B cell (primary cell): ENCODE measurements around the gene MSH4. TPM values are rescaled to one million over a fixed set of nuclear protein-coding genes. Genes with fewer than 3 reads are reported as not detected.

ENCODE experiments used
- ATAC-seq: fragments of 200-7000 bp; cut with Tn5 transposase; one replicate; pipeline ENCODE4 v1.10.0; 2021; ENCODE audit warnings: low read depth, mild to moderate bottlenecking, moderate number of reproducible peaks, moderate library complexity
- CTCF ChIA-PET: fragments of 350-600 bp; sonication (Branson Sonifier 250); formaldehyde crosslinking; loops from one replicate; lab custom pipeline; 2021; ENCODE audit warnings: antibody characterized with exemption, inconsistent platforms; lab: Charles Lee
- POLR2A ChIA-PET: fragments of 350-600 bp; sonication (Branson Sonifier 250); formaldehyde crosslinking; loops from one replicate; lab custom pipeline; 2021; ENCODE audit warnings: antibody characterized with exemption; lab: Charles Lee
- DNase-seq: peaks from one replicate; pipeline ENCODE4 v3.0.0; 2013
- H2AFZ ChIP-seq: 2 replicates; pipeline ENCODE4 v1.6.1; 2012; ENCODE audit warnings: mild to moderate bottlenecking, low read depth, low read length; ENCODE audit not compliant: insufficient read depth, poor library complexity, severe bottlenecking
- H3K27ac ChIP-seq, 2 donors: 1 replicate in 1 of 2; 2 replicates in 1 of 2; pipeline ENCODE4 v1.5.1; 2012 to 2013; ENCODE audit warnings: low read length in 2 of 2, mild to moderate bottlenecking in 2 of 2, moderate library complexity in 1 of 2
- H3K27me3 ChIP-seq, 4 experiments: fragments of 200-600 bp in 1 of 4; sonication (generic) in 1 of 4; replicated peaks in 1 of 4; 1 replicate in 2 of 4; 2 replicates in 2 of 4; pipeline versions ENCODE4 v1.6.1 to v1.7.0; 2013 to 2016; ENCODE audit warnings: low read length in 3 of 4, mild to moderate bottlenecking in 2 of 4, mixed read lengths in 1 of 4, moderate library complexity in 1 of 4; ENCODE audit not compliant: insufficient read depth in 4 of 4, control insufficient read depth in 3 of 4; ENCODE audit errors: control extremely low read depth in 1 of 4
- H3K36me3 ChIP-seq, 2 experiments: replicated peaks in 1 of 2; 1 replicate in 1 of 2; 2 replicates in 1 of 2; pipeline versions ENCODE4 v1.6.1 to v1.7.1; 2013; ENCODE audit warnings: low read length in 1 of 2; ENCODE audit not compliant: insufficient read depth in 2 of 2, control insufficient read depth in 1 of 2; ENCODE audit errors: control extremely low read depth in 1 of 2, extremely low read depth in 1 of 2
- H3K4me1 ChIP-seq, 2 donors: fragments of 200-600 bp in 1 of 2; sonication (generic) in 1 of 2; 1 replicate in 1 of 2; 2 replicates in 1 of 2; pipeline versions ENCODE4 v1.5.1 to v1.6.1; 2013 to 2017; ENCODE audit warnings: low read length in 2 of 2; ENCODE audit not compliant: control insufficient read depth in 2 of 2, insufficient read depth in 2 of 2
- H3K4me2 ChIP-seq: replicated peaks from 2 replicates; pipeline ENCODE3; 2012; ENCODE audit warnings: mild to moderate bottlenecking, low read depth, low read length; ENCODE audit not compliant: poor library complexity, severe bottlenecking
- H3K4me3 ChIP-seq, 5 experiments: fragments of 200-600 bp in 1 of 5; sonication (generic) in 1 of 5; 1 replicate in 3 of 5; 2 replicates in 2 of 5; pipeline versions ENCODE4 v1.5.1 to v1.7.0; 2011 to 2016; ENCODE audit warnings: low read length in 4 of 5, mild to moderate bottlenecking in 4 of 5, low read depth in 2 of 5, control low read depth in 1 of 5, moderate library complexity in 1 of 5; ENCODE audit not compliant: insufficient read depth in 1 of 5; ENCODE audit errors: control extremely low read depth in 1 of 5, extremely low read depth in 1 of 5
- H3K79me2 ChIP-seq: fragments of 200-600 bp; sonication (generic); one replicate; pipeline ENCODE4 v1.6.0; 2016; ENCODE audit warnings: low read length; ENCODE audit not compliant: control insufficient read depth, insufficient read depth
- H3K9ac ChIP-seq: fragments of 200-600 bp; sonication (generic); 2 replicates; pipeline ENCODE4 v1.6.1; 2017; ENCODE audit warnings: mild to moderate bottlenecking, low read length, moderate library complexity
- H3K9me3 ChIP-seq, 3 donors: one replicate each; pipeline versions ENCODE4 v1.6.1 to v1.7.1; 2013; ENCODE audit warnings: low read length in 2 of 3; ENCODE audit not compliant: control insufficient read depth in 2 of 3, insufficient read depth in 1 of 3; ENCODE audit errors: control extremely low read depth in 1 of 3
- H4K20me1 ChIP-seq: 2 replicates; pipeline ENCODE4 v1.6.0; 2012; ENCODE audit warnings: mild to moderate bottlenecking, low read length; ENCODE audit not compliant: insufficient read depth, control insufficient read depth, poor library complexity, severe bottlenecking
- H3K27ac Mint-ChIP-seq: one replicate; pipeline ENCODE4 v1.8.0; 2021; ENCODE audit warnings: mixed read lengths
- H3K27me3 Mint-ChIP-seq: one replicate; pipeline ENCODE4 v1.8.0; 2021; ENCODE audit warnings: mixed read lengths
- H3K4me1 Mint-ChIP-seq: one replicate; pipeline ENCODE4 v1.8.0; 2021; ENCODE audit warnings: mixed read lengths
- H3K4me3 Mint-ChIP-seq: one replicate; pipeline ENCODE4 v1.8.0; 2021; ENCODE audit warnings: mixed read lengths
- H3K9me3 Mint-ChIP-seq: one replicate; pipeline ENCODE4 v1.8.0; 2022; ENCODE audit warnings: mixed read lengths; ENCODE audit not compliant: insufficient read depth
- CTCF ChIP-seq: fragments of 200-600 bp; IDR thresholded peaks from one replicate; pipeline ENCODE4 v1.8.0; 2022; ENCODE audit warnings: antibody characterized with exemption, mild to moderate bottlenecking
- EZH2 ChIP-seq: IDR thresholded peaks from 2 replicates; pipeline ENCODE4 v1.6.1; 2012; ENCODE audit warnings: borderline replicate concordance, low read depth, mild to moderate bottlenecking, moderate library complexity, low read length; ENCODE audit not compliant: insufficient read depth, poor library complexity, severe bottlenecking
- WGBS: methylation state at CpG from one replicate; pipeline ENCODE4 v1.1.5; 2013; ENCODE audit warnings: missing lambda C conversion rate; ENCODE audit not compliant: insufficient coverage; 5-methylcytosine and 5-hydroxymethylcytosine counted together
- intact Hi-C: fragments of 100-400 bp; cut with micrococcal nuclease; formaldehyde crosslinking; loops from one replicate; pipeline ENCODE4 v1.10.0; 2022
- polyA plus RNA-seq: library from polyadenylated mRNA; depleted of rRNA; stranded (reverse); fragments of >200 nt; gene quantifications from 2 replicates; pipeline ENCODE4 v1.2.3, GENCODE V29; 2012
- total RNA-seq, 2 donors: library from RNA; stranded (reverse); fragments of 120-200 nt in 1 of 2; gene quantifications; 1 replicate in 1 of 2; 2 replicates in 1 of 2; pipeline versions ENCODE4 v1.2.3 to v1.2.4, GENCODE V29; 2013 to 2022

Gene MSH4
- total and polyA plus RNA-seq, 2 donors (not counting 1 experiment from before 2014, with no cell fraction given): 0.19 to 1.7 TPM

GRCh38 chr1:75764057-75764655 is 32.5 kb upstream of the MSH4 start:
- DNase-seq: no peak
- no peaks in the 10 kb centered on the region for H3K9me3 Mint-ChIP-seq
- 67% methylated on average over 1 of the region's 1 CpG for whole genome bisulfite sequencing
- no peak for ATAC-seq
- Histone ChIP-seq H3K4me3 (no peak overlapping the region), H3K4me1 (no peaks in the 10 kb centered on the region), H3K79me2 (no peaks in the 10 kb centered on the region), H3K9me3 (no peaks in the 10 kb centered on the region), H3K4me2 (no peak overlapping the region), H3K9ac (no peak overlapping the region), H3K27ac (no peak overlapping the region), H3K36me3 (peaks cover 0 to 3% of the 10 kb centered on the region in 2 experiments), H3K27me3 (no peaks in the 10 kb centered on the region), H2AFZ (no peak overlapping the region), H4K20me1 (no peaks in the 10 kb centered on the region)
- H3K4me1 Mint-ChIP-seq: no peaks in the 10 kb centered on the region
- H3K27ac Mint-ChIP-seq: no peak overlapping the region
- intact Hi-C loops: no loop called here
- no peak for TF ChIP-seq EZH2
- TF ChIP-seq CTCF: no peak
- CTCF ChIA-PET: no interaction called here
- no peaks in the 10 kb centered on the region for H3K27me3 Mint-ChIP-seq
- POLR2A ChIA-PET: no interaction called here
- no peak overlapping the region for H3K4me3 Mint-ChIP-seq

GRCh38 chr1:75765697-75766355 is 30.9 kb upstream of the MSH4 start:
- Histone ChIP-seq H3K9ac (no peak overlapping the region), H3K27me3 (no peaks in the 10 kb centered on the region), H3K9me3 (no peaks in the 10 kb centered on the region), H3K4me1 (no peaks in the 10 kb centered on the region), H3K4me3 (no peak overlapping the region), H3K27ac (no peak overlapping the region), H3K36me3 (peaks cover 0 to 3% of the 10 kb centered on the region in 2 experiments), H3K4me2 (no peak overlapping the region), H4K20me1 (no peaks in the 10 kb centered on the region), H3K79me2 (no peaks in the 10 kb centered on the region), H2AFZ (no peak overlapping the region)
- ATAC-seq: no peak
- Mint-ChIP-seq H3K4me1 (no peaks in the 10 kb centered on the region), H3K27ac (no peak overlapping the region), H3K27me3 (no peaks in the 10 kb centered on the region), H3K9me3 (no peaks in the 10 kb centered on the region), H3K4me3 (no peak overlapping the region)
- intact Hi-C loops: no loop called here
- WGBS: no CpG with 5 or more reads among the region's 1 CpG
- ChIA-PET CTCF (no interaction called here), POLR2A (interaction anchor here (0.6 kb wide), 1 partner anchor 96 kb away, joined by 3 read pairs; no protein-coding TSS in a partner anchor)
- TF ChIP-seq EZH2: no peak
- TF ChIP-seq CTCF: no peak
- no peak for DNase-seq
